GM12875 (cell line): ENCODE data around the gene CDC42EP2.

Experiments used
- H3K4me3 ChIP-seq: one replicate; pipeline ENCODE4 v1.5.1; 2011; ENCODE audit warnings: low read depth, low read length, control low read depth
- TF ChIP-seq, protein P1 (sequence below): IDR thresholded peaks from 2 replicates; pipeline ENCODE4 v1.5.1; 2011; ENCODE audit warnings: low read depth, mild to moderate bottlenecking, control low read depth, inconsistent platforms, low read length, moderate library complexity, borderline replicate concordance; ENCODE audit not compliant: insufficient read depth

Gene CDC42EP2

GRCh38 chr11:65353376-65353775 lies 38.7 kb downstream of the CDC42EP2 start:
- no peak overlapping the region for H3K4me3 ChIP-seq
- TF ChIP-seq, protein P1, sequence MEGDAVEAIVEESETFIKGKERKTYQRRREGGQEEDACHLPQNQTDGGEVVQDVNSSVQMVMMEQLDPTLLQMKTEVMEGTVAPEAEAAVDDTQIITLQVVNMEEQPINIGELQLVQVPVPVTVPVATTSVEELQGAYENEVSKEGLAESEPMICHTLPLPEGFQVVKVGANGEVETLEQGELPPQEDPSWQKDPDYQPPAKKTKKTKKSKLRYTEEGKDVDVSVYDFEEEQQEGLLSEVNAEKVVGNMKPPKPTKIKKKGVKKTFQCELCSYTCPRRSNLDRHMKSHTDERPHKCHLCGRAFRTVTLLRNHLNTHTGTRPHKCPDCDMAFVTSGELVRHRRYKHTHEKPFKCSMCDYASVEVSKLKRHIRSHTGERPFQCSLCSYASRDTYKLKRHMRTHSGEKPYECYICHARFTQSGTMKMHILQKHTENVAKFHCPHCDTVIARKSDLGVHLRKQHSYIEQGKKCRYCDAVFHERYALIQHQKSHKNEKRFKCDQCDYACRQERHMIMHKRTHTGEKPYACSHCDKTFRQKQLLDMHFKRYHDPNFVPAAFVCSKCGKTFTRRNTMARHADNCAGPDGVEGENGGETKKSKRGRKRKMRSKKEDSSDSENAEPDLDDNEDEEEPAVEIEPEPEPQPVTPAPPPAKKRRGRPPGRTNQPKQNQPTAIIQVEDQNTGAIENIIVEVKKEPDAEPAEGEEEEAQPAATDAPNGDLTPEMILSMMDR, result no peak

- TF ChIP-seq, protein P1, result no peak
- H3K4me3 ChIP-seq, result peak overlapping the region; percentile 52
Measured at GRCh38 chr11:65353900-65354264, 39.2 kb downstream of the CDC42EP2 start.

DNA sequence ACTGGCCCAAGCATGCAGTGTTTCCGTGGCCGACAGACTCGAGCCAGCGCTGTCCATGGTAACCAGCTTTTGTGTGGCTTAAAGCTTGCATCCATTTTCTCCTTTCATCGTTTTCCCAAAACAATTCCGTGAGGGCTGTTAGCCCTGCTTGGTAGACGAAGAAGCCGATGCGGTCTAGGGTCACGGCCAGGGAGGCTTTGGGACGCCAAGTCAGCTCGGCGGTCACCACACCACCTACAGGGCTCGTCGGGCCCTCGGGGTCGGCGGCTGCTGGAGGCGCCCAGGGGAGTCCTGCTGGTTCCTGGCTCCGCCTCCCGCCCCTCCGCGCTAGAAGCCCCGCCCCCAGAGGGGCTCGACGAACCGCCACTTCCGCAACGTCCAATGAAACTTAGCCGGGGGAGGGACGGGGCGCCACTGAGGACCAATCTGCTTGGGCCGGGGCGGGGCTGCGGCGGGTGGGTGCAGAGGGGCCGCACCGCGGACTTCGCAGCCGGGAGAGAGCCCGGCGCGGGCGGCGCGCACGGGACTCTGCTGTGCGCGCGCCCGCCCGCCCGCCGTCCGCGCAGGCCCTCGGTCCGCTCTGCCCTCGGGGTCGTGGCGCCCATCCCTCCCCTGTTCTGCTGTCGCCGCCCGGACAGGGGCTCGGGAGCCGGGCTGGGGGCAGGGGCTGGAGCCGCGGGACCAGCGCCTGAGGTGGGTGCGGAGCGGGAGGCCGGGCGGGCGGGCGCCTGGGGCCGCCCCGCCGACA lies 39.8 kb downstream of the CDC42EP2 start, which contains the start of gene TIGD3:
TSS of gene TIGD3 (plus strand) at position 487 of the 748 bp plus-strand sequence. CDS start 1,058 bp downstream, outside the sequence.
- peak within 1 kb of the TSS; percentile 75 for H3K4me3 ChIP-seq
- TF ChIP-seq, protein P1, result no peak

- TF ChIP-seq, protein P1, result no peak
Measured at GRCh38 chr11:65355013-65355775, 40.5 kb downstream of the CDC42EP2 start.

GRCh38 chr11:65355776-65356393 lies 41.2 kb downstream of the CDC42EP2 start:
- peak overlapping the region; percentile 75 for H3K4me3 ChIP-seq
- TF ChIP-seq, protein P1, result no peak

More at GRCh38 chr11:65355013-65355775, 40.5 kb downstream of the CDC42EP2 start:
- H3K4me3 ChIP-seq, result peak overlapping the region; percentile 75

GRCh38 chr11:65356394-65356972 lies 41.8 kb downstream of the CDC42EP2 start:
- H3K4me3 ChIP-seq, result no peak overlapping the region
- TF ChIP-seq, protein P1, result no peak
